DND-41 (cell line): ENCODE results near the gene COBL.

Experiments used
- ATAC-seq: fragments of 200-7000 bp; cut with Tn5 transposase; 3 replicates; pipeline ENCODE4 v1.9.1; 2021; ENCODE audit warnings: low read depth; ENCODE audit not compliant: insufficient read depth
- DNase-seq: peaks from one replicate; pipeline ENCODE4 v3.0.0-alpha.2; 2020
- H2AFZ ChIP-seq: 2 replicates; pipeline ENCODE4 v1.6.0; 2012; ENCODE audit warnings: low read depth, low read length
- H3K27ac ChIP-seq: 2 replicates; pipeline ENCODE4 v1.5.1; 2012; ENCODE audit warnings: low read length, inconsistent platforms
- H3K27me3 ChIP-seq: fragments of 200-600 bp; sonication (generic); 2 replicates; pipeline ENCODE4 v1.6.0; 2012; ENCODE audit warnings: low read length, mild to moderate bottlenecking, inconsistent platforms; ENCODE audit not compliant: insufficient read depth, poor library complexity
- H3K36me3 ChIP-seq: 2 replicates; pipeline ENCODE4 v1.5.1; 2012; ENCODE audit warnings: low read length, inconsistent platforms; ENCODE audit not compliant: insufficient read depth
- H3K4me1 ChIP-seq: 2 replicates; pipeline ENCODE4 v1.5.1; 2012; ENCODE audit warnings: mild to moderate bottlenecking, low read length; ENCODE audit not compliant: insufficient read depth
- H3K4me2 ChIP-seq: 2 replicates; pipeline ENCODE4 v1.6.0; 2012; ENCODE audit warnings: mild to moderate bottlenecking, moderate library complexity, low read length, inconsistent platforms; ENCODE audit not compliant: insufficient read depth
- H3K4me3 ChIP-seq, 2 experiments: fragments of 200-600 bp in 1 of 2; shearing (Covaris generic) in 1 of 2; 2 replicates each; pipeline ENCODE4 v1.5.1; 2012 to 2016; ENCODE audit warnings: inconsistent platforms in 2 of 2, low read length in 2 of 2, mild to moderate bottlenecking in 2 of 2, low read depth in 1 of 2, moderate library complexity in 1 of 2
- H3K79me2 ChIP-seq: 2 replicates; pipeline ENCODE4 v1.6.0; 2012; ENCODE audit warnings: low read length, inconsistent platforms; ENCODE audit not compliant: insufficient read depth
- H3K9ac ChIP-seq: 2 replicates; pipeline ENCODE4 v1.6.0; 2012; ENCODE audit warnings: low read depth, mild to moderate bottlenecking, inconsistent platforms, low read length, moderate library complexity
- H3K9me3 ChIP-seq: 2 replicates; pipeline ENCODE4 v1.5.1; 2012; ENCODE audit warnings: low read length, moderate library complexity, mild to moderate bottlenecking, inconsistent platforms; ENCODE audit not compliant: insufficient read depth, severe bottlenecking
- H4K20me1 ChIP-seq: 2 replicates; pipeline ENCODE4 v1.6.0; 2012; ENCODE audit warnings: low read length; ENCODE audit not compliant: insufficient read depth
- EZH2 ChIP-seq: IDR thresholded peaks from 3 replicates; pipeline ENCODE4 v1.6.1; 2012; ENCODE audit warnings: borderline replicate concordance, low read depth, mild to moderate bottlenecking, moderate library complexity, low read length, inconsistent platforms; ENCODE audit not compliant: severe bottlenecking
- TF ChIP-seq, protein P1 (sequence below): IDR thresholded peaks from 2 replicates; pipeline ENCODE4 v1.5.1; 2012; ENCODE audit warnings: borderline replicate concordance, low read length, moderate library complexity, mild to moderate bottlenecking; ENCODE audit not compliant: poor library complexity, severe bottlenecking; ENCODE audit errors: extremely low read depth

The COBL gene

DNA sequence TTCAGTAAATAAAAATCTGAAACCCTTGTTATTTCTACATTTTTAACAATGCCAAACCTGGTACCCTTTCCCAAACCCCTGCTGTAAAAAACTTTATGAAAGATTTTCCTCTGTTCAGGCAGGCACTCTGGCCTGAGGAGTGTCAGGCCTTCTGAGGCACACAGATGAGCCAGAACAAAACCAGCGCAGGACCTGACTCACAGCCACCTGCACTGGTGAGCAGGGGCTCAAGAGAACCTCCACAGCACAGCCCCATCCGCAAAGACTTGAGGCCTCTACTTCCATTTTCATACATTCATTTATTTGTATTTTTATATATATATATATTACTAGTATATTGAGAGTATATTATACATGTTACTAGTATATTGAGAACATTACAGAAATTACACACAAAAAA, 49.4 kb downstream of the COBL start:
- Histone ChIP-seq H3K36me3 (no peaks in the 10 kb centered on the region), H3K4me1 (no peaks in the 10 kb centered on the region), H2AFZ (no peak overlapping the region), H3K27ac (no peak overlapping the region), H3K79me2 (no peaks in the 10 kb centered on the region), H3K4me2 (no peak overlapping the region), H4K20me1 (no peaks in the 10 kb centered on the region), H3K9ac (no peak overlapping the region), H3K9me3 (no peaks in the 10 kb centered on the region), H3K4me3 (no peak overlapping the region), H3K27me3 (no peaks in the 10 kb centered on the region)
- no peak for ATAC-seq
- DNase-seq: no peak
- TF ChIP-seq EZH2: no peak
- TF ChIP-seq, protein P1, sequence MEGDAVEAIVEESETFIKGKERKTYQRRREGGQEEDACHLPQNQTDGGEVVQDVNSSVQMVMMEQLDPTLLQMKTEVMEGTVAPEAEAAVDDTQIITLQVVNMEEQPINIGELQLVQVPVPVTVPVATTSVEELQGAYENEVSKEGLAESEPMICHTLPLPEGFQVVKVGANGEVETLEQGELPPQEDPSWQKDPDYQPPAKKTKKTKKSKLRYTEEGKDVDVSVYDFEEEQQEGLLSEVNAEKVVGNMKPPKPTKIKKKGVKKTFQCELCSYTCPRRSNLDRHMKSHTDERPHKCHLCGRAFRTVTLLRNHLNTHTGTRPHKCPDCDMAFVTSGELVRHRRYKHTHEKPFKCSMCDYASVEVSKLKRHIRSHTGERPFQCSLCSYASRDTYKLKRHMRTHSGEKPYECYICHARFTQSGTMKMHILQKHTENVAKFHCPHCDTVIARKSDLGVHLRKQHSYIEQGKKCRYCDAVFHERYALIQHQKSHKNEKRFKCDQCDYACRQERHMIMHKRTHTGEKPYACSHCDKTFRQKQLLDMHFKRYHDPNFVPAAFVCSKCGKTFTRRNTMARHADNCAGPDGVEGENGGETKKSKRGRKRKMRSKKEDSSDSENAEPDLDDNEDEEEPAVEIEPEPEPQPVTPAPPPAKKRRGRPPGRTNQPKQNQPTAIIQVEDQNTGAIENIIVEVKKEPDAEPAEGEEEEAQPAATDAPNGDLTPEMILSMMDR: no peak

- no peaks in the 10 kb centered on the region for H4K20me1 ChIP-seq
- no peaks in the 10 kb centered on the region for H3K36me3 ChIP-seq
- ATAC-seq (no peak), DNase-seq (no peak)
- no peaks in the 10 kb centered on the region for H3K4me1 ChIP-seq
- no peak overlapping the region for H3K4me3 ChIP-seq
- no peak for TF ChIP-seq EZH2
- TF ChIP-seq, protein P1: no peak
- no peak overlapping the region for H2AFZ ChIP-seq
- no peak overlapping the region for H3K9ac ChIP-seq
- no peak overlapping the region for H3K27ac ChIP-seq
- H3K4me2 ChIP-seq: no peak overlapping the region
- no peaks in the 10 kb centered on the region for H3K79me2 ChIP-seq
- H3K27me3 ChIP-seq: no peaks in the 10 kb centered on the region
- no peaks in the 10 kb centered on the region for H3K9me3 ChIP-seq
Observed at GRCh38 chr7:51265066-51265907, 51.3 kb downstream of the COBL start.

DNA sequence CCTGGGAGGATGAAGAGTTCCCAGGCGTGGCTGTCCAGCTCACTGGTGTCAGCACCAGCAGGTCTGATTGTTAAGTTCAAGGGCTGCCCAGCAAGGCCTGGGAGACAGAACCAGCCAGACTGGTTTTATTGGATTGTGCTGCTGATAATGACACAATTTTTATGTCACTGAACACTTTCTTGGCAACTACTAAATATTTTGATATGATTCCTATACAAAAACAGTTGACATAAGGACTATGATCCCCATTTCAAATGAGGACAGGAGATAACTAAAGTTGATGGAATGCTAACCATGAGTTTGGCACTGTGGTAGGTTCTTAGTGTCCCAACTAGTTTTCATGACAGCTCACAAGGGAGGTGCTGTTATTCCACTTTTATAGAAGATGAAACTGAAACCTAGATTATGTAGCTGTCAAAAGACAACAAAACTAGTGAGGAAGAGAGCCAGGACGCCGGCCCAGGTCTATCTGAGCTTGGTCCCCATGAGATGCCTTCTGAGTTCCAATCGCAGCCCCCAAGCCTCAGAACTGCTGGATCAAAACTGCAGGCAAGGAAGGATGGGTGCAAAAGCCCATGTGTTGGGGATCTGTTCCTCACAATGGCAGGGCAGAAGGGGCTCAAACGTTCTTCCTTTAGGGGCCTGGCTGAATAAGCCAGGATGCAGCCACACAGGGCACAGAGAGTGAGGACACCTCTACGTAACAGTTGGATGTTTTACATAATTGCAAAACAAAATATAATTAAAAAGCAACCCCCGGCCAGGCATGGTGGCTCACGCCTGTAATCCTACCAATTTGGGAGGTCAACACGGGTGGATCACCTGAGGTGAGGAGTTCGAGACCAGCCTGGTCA, 52.8 kb downstream of the COBL start:
- Histone ChIP-seq H2AFZ (no peak overlapping the region), H3K9me3 (no peaks in the 10 kb centered on the region), H3K4me1 (no peaks in the 10 kb centered on the region), H3K4me3 (no peak overlapping the region), H3K4me2 (no peak overlapping the region), H3K36me3 (no peaks in the 10 kb centered on the region), H3K79me2 (no peaks in the 10 kb centered on the region), H3K9ac (no peak overlapping the region), H3K27me3 (no peaks in the 10 kb centered on the region), H3K27ac (no peak overlapping the region), H4K20me1 (no peaks in the 10 kb centered on the region)
- ATAC-seq (no peak), DNase-seq (no peak)
- no peak for TF ChIP-seq EZH2
- TF ChIP-seq, protein P1: no peak
